KOPT-K1 (cell line): Measurements from ENCODE around the gene SMIM9.

Experiments used
- H3K27ac ChIP-seq: fragments of 200-600 bp; sonication (generic); 2 replicates; pipeline ENCODE4 v1.5.1; 2016; ENCODE audit warnings: antibody characterized with exemption, mild to moderate bottlenecking, low read depth, low read length; ENCODE audit not compliant: poor library complexity, severe bottlenecking
- H3K36me3 ChIP-seq: fragments of 200-600 bp; sonication (generic); 2 replicates; pipeline ENCODE4 v1.5.1; 2017; ENCODE audit warnings: antibody characterized with exemption, mild to moderate bottlenecking, low read length, moderate library complexity; ENCODE audit not compliant: insufficient read depth
- H3K9me3 ChIP-seq: fragments of 200-600 bp; sonication (generic); 2 replicates; pipeline ENCODE4 v1.5.1; 2017; ENCODE audit warnings: antibody characterized with exemption, low read length, mild to moderate bottlenecking; ENCODE audit not compliant: insufficient read depth, poor library complexity, severe bottlenecking

SMIM9 gene

DNA sequence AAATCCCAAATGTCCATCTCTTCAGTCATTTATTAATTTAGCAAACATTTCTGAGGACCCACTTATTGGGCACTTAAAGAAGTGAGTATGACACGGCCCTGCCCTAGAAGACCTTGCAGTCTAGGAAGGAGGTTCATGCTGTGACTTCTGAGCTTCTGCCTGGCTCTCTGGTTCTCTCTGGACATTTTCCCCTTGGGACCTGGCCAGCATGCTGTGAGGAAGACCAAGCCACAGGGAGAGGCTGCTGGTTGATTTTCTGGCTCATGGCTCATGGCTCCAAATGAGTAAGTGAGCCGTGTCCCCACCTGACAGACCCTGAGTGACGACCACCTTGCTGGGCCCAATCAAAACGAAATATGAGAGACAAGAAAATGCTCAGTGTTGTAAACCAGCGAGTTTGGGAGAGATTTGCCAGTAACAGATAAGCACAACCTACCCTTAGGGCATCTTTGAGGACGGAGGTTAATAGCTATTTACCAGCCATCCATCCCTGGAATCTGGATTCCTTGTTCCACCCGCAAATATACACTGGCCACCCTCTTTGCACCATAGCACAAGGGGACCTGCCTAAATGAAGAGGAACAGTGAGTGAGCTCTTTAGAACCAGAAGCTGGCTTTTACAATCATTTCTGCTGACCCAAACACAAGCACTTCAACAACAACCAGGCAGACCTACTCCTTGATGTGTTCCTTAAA is 30.1 kb downstream of the SMIM9 start:
- H3K36me3 ChIP-seq = no peaks in the 10 kb centered on the region
- peaks cover 7% of the 10 kb centered on the region for H3K9me3 ChIP-seq
- peak overlapping the region; percentile 74 for H3K27ac ChIP-seq

DNA sequence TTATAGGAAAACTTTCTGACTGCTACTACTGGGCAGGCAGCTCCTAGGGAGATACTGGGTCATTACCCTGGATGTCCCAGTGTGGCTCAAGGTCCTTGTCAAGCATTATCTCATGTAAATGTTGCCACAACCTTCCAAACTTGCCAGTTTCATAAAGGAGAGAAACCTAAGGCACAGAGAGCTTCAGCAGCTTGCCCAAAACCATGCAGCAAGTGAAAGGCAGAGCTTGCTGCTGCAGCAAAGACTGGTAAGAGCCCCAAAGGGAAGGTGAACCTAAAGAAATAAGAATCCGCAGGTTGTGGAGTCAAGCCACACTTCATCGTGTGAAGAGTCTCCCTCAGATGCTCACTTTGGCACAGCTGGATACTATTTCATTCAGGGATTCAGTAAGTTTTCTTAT is 31.5 kb downstream of the SMIM9 start:
- H3K9me3 ChIP-seq = peaks cover 7% of the 10 kb centered on the region
- H3K27ac ChIP-seq = peak overlapping the region; percentile 74
- no peaks in the 10 kb centered on the region for H3K36me3 ChIP-seq

DNA sequence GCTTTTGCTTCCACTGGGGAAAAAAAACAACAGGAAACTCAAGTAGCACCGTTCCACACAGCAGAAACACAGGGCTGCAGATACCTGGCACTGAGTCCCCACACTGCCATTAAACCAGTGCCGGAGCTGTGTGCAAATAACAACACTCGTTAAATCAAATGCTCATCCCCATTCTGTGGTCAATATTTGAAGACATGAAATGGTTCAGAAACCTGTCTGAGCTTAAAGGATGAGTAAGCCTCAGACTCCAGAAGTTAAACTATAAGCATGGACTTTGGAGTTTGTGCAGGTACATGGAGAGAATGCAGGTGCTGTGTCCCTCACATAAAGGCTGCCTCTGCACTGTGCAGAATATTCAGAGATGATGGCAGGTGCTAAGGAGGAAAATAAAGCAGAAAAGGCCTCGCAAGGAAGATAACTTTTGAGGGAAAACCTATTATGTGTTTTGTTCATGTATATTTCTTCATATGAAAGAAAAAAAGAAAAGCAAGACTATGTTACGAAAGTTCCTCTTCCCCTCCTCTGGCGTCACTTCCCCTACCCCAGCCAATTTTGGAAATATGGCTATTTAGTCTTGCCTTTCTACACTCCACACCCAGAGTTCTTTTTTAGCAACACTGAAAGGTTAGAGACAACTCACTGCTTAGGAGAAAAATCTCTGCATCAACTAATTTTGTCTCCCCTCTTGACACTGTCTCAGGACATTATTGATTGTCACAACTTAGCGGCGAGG is 33.8 kb downstream of the SMIM9 start:
- peak overlapping the region; percentile 96 for H3K27ac ChIP-seq
- H3K36me3 ChIP-seq = no peaks in the 10 kb centered on the region
- no peaks in the 10 kb centered on the region for H3K9me3 ChIP-seq

DNA sequence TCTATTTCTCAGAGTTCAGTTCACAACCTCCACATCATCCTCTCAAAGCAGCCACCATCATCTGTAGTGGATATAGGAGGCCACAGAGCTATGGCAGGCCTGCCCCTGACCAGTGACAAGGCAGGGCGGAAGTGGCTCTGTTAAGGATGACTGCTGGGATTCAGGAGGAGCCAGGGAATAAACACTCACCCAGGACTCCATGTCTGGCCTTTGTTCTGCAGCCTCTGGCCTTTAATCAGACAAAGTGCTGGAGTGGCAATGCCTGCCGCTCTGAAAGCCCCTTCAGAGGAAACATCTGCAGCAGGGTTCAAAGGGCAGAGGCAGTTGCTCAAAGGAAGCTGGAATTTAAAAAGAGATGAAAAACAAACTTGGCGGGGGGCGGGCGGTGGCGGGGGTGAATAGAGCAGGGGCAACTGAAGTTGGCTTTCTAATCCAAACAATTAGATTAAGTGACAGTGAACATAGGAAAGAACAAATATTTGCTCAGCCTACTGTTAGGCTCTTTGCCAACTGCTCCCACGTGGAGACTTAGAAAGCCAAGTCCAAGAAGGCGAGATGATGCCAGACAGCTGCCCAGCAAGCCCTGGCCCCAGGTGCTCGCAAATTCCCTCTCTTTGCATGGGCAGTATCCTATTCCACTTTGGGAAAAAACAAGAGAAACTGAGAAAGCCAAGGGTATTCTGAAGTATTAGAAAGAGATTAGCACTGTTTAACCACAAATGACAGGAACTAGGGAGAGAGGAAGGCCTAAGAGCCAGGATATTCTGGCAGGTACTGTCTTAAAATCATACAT is 34.7 kb downstream of the SMIM9 start:
- H3K9me3 ChIP-seq = no peaks in the 10 kb centered on the region
- H3K36me3 ChIP-seq = no peaks in the 10 kb centered on the region
- peak overlapping the region; percentile 96 for H3K27ac ChIP-seq

DNA sequence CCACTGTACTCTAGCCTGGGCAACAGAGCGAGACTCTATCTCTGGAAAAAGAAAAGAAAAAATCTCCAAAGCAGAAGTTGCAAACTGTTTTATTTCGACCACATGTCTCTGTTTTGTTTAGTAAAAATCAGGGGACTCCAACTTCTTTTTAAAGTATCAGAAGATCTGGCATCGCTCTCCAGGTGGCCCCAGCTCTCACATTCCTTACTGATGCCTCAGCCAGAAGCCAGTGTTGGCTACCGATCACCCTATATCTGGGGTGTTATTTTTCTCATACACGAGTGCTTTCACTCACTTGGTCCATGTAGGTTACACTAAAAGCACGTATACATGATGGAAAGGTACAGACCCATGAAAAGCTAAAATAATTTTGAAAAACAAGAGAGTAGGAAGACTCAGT is 37.5 kb downstream of the SMIM9 start:
- Histone ChIP-seq H3K36me3 (peaks cover 1% of the 10 kb centered on the region; the same call in 1 of the 2 replicates), H3K9me3 (no peaks in the 10 kb centered on the region), H3K27ac (peak overlapping the region; percentile 19)

DNA sequence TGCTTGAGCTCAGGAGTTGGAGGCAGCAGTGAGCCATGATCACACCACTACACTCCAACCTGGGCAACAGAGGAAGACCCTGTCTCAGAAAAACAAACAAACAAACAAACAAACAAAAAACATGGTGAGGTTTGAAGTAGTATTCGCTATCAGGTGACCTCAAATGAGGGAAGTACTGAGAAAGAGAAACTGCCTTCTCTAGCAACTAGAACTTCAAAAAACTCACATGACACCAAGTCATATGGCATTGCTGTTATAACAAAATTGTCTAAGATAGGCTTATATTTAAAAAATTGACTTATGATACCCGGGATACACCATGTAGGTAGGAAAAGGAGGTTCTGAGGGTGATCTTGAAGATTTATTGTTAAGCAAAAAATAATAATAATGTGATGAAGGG is 39.4 kb downstream of the SMIM9 start:
- Histone ChIP-seq H3K36me3 (peaks cover 19% of the 10 kb centered on the region), H3K9me3 (no peaks in the 10 kb centered on the region), H3K27ac (no peak overlapping the region)

DNA sequence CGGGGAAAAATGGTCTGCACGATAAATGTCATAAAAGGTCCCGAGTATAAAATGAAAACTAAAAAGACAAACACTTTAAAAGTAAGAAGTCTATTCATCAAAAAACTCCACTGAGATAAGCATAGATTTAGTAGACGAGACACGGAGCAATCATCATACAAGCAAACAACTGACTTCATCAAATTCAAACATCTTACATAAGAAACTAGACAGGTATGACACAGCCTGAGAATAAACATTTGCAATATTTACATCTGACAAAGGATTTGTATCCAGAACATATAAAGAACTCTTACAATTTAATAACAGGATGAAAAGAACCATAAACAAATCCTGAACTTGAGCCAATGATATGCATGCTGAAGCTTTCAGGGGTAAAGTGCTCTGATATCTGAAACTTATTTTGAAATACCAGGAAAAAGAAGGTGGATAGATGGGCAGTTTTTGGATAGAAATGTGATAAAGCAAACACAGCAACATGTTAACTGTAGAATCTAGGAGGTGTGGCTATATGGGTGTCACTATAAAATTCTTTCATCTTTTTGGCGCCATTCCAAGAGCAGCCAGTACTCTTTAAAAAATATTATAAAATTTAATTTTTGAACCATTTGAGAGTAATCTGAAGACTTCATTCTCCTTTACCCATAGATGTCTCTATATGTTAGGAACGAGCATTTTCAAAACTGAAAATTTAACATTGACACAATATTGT is 41.2 kb downstream of the SMIM9 start:
- Histone ChIP-seq H3K27ac (no peak overlapping the region), H3K9me3 (no peaks in the 10 kb centered on the region), H3K36me3 (peaks cover 35% of the 10 kb centered on the region)

DNA sequence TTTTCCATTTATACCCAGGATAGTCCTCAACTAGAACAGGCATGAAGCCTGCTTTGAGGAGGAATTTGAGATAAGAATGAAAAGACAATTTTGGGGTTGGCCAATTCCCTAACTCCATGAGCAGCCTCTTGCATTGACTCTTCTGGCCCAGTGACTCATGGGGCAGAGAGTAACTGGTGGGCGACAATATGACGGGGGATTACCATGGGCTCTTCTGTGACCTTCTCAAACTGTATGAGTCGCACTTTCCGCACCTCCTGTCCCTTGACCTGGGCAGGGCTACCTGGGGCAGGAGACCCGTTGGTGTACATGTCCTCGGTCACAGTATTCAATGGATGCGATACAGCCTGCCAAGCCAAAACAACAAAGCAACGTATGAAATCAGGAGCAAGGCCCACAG is 42.5 kb downstream of the SMIM9 start:
- peaks cover 46% of the 10 kb centered on the region for H3K36me3 ChIP-seq
- no peak overlapping the region for H3K27ac ChIP-seq
- no peaks in the 10 kb centered on the region for H3K9me3 ChIP-seq

DNA sequence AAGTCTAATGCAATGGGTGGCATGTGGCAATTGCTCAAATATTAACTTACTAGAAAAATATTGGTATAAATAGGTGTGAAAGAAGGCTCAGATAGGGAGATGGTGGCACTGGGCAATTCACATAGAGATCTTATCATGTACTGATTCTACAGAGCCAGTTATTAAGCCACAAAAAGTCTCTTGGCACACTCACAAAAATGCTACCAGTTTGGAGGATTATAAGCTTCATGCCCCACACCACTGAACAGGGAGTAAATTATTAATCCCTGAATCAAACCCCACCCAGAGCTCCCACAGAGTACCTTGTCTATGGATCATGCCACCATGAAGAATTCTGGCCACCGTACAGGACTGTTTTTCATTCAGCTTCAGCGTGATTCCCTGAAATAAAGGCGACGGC is 43.0 kb downstream of the SMIM9 start:
- Histone ChIP-seq H3K36me3 (peaks cover 46% of the 10 kb centered on the region), H3K27ac (no peak overlapping the region), H3K9me3 (no peaks in the 10 kb centered on the region)

DNA sequence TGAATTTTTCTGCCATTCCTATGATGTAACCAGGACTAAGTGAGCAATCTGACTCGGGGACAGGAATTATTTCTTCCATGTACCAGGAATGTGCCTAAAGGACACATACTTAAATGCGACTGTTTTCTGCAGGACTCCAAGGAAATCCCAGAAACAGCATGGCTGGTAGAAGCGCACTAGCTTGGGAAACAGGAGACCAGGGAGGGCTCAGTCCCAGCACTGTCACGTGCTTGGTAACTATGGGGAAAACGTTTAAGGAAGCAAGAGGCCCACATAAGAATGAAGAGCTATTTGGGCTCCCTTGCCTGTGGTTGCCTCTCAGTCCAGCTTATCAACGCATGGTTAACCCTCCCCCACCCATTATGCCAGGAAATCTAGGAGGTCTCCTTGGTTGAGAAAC is 48.7 kb downstream of the SMIM9 start:
- no peaks in the 10 kb centered on the region for H3K9me3 ChIP-seq
- peak overlapping the region; percentile 43 for H3K27ac ChIP-seq
- H3K36me3 ChIP-seq = peaks cover 88% of the 10 kb centered on the region

DNA sequence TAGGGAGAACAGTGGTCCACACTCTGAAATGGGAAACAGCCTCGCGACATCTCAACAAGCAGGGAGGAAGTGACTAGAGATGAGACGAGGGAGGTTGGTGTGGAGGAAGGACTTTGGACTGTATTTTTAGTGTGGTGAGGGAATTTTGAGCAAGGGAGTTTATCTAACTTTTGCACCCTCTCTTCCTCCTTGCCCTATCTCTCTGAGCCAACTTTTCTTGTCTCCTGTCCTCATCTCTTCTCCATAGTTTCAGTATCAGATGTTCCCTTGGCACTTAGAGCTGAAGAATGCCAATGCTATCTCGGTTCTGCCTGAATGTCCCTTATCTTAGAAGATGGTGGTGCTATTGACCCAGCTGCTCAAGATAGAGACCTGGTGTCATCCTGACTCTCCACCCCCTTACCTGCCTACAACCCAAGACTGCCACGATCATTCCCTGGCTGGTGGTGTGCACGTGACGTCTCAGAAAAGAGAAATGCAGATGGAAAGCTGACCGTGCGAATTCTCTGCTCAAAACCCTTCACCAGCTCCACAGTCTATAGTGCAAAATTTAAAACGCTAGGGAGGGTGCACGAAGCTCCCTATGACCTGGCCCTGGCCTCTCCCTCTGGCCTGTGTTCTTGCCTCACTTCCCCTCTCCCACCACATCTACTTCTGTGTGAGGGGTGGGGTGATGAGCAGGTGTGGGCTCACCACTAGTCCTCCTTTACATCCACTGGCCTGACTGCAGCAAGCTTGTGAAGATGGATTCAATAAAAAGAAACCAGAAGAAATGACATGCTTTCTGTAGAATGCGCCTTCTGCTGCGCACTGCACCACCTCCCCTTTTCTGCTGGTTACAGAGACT is 50.1 kb downstream of the SMIM9 start:
- no peaks in the 10 kb centered on the region for H3K9me3 ChIP-seq
- no peak overlapping the region for H3K27ac ChIP-seq
- peaks cover 89% of the 10 kb centered on the region for H3K36me3 ChIP-seq

DNA sequence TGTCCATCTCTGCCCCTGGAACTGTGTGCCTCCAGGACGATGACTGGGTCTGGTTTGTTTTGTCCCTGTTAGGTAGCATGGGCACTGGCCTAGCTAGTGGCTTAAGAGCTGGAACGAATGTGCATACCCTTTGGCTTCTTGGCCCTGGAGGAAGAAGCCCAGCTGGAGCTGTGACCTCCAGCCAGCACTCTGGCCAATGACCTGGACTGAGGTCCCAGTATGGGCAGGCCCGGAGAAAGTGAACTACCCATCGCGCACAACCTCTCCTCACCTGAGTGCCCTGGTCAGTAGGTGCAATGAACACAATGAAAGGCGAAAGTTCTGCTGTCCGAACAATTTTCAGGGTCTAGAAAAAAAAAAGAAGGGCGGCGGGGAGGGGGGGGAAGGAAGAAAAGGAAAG is 53.5 kb downstream of the SMIM9 start:
- H3K36me3 ChIP-seq = peaks cover 97% of the 10 kb centered on the region
- H3K9me3 ChIP-seq = no peaks in the 10 kb centered on the region

DNA sequence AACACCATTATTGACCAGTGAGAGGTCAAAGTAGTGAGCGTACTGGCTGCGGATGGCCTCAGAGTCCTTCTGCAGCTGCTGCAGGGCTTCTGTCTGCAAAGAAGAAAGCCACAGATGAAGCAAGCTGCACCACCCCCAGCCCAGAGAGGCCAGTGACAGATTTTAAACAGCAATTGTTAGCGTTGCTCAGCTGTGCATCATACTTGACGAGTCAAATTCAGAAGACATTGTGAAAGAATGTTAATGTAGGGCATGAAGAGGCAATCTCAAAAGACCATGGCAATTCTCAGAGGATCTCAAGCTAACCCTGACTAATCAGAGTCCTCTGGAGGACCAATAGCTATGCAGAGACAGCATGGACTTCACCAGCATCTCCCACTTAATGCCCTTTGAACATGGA is 55.2 kb downstream of the SMIM9 start:
- Histone ChIP-seq H3K9me3 (no peaks in the 10 kb centered on the region), H3K27ac (no peak overlapping the region), H3K36me3 (peaks cover 97% of the 10 kb centered on the region)

More for the DNA sequence above, 53.5 kb downstream of the SMIM9 start:
- no peak overlapping the region for H3K27ac ChIP-seq

DNA sequence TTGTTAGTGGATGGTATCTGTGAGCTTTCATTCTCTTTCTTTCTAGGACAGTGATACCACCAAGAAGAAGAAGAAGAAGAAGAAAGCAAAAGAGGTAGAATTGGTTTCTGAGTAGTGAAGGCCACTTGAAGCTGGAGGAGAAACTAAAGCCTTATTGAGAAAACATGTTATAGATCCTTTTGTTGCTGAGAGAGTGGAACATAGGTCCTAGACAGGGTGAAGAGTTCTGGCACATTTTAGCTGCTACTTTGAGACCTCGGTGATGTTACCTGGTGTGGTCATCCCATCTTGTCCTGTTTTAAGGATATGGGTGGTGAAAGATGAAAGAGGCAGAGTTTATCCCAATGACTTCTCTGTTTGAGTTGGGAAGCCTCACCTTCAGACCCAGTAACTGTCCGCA is 57.7 kb downstream of the SMIM9 start:
- Histone ChIP-seq H3K27ac (no peak overlapping the region), H3K36me3 (peaks cover 94% of the 10 kb centered on the region)

More for the DNA sequence above, 57.7 kb downstream of the SMIM9 start:
- H3K9me3 ChIP-seq = no peaks in the 10 kb centered on the region
